GM21576 (cell line): Measurements from ENCODE around the gene MED12L.

Source experiments
- ATAC-seq: cut with Tn5 transposase; IDR thresholded peaks from one replicate; pipeline ENCODE4 v1.9.1; 2021; ENCODE audit warnings: mild to moderate bottlenecking, moderate library complexity; ENCODE audit not compliant: unreplicated experiment

Gene MED12L

DNA sequence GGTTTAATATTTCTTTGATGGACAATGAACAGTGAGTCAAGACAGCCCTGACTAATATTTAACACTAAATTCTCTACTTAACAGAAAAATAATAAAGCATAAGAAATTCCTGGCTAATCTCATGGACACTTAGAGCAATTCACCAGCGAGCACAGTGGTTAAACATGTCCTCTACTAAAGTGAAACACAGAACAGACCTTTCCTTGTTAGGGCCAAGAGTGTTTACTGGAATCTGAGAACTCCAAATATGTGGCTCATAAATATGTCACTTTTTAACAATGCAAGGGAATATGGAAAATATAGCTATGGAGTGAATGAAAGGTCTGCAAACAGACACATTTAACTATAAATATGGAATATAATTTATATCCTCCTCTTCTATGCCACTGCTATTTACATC, 394.0 kb downstream of the MED12L start:
- ATAC-seq = no peak

DNA sequence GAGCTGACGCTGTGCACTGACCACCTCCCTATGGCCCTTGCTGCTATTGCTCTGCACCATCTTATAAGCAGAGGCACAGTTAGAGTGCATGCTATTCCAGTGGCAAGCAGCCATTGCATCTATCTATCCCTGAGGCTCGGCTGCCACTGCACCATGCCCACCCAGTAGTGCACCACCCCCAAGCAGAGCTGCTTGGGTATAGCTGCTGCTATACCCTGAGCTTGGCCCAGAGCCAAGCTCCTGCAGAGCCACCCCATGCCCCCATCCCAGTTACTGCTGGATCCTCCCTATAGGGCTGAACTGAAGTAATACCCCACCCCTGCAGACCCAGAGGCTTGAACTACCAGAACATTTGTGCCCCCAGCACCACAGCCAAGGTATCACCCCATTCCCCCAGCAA, 395.0 kb downstream of the MED12L start:
- no peak for ATAC-seq

DNA sequence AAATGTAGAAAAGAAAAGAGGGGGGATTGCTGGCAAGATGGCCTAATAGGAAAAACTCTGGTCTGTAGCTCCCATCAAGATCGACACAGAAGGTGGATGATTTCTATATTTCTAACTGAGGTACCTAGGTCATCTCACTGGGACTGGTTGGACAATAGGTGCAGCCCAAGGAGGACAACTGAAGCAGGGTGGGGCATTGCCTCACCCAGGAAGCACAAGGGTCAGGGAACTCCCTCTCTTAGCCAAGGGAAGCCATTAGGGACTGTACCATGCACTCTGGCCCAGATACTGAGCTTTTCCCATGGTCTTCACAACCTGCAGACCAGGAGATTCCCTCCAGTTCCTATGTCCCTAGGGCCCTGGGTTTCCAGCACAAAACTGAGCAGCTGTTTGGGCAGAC, 398.0 kb downstream of the MED12L start:
- no peak for ATAC-seq

DNA sequence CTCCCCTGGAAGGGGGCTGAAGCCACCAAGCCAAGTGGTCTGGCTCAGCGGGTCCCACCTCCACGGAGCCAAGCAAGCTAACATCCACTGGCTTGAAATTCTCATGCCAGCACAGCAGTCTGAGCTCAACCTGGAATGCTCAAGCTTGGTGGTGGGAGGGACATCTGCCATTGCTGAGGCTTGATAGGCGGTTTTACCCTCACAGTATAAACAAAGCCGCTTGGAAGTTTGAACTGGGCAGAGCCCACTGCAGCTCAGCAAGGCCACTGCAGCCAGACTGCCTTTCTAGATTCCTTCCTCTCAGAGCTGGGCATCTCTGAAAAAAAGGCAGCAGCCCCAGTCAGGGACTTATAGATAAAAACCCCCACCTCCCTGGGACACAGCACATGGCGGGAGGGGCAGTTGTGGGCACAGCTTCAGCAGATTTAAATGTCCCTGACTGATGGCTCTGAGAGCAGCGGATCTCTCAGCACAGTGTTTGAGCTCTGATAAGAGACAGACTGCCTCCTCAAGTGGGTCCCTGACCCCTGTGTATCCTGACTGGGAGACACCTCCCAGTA, 398.6 kb downstream of the MED12L start:
- no peak for ATAC-seq
